K562 (cell line): ENCODE data around the gene SCAMP3. TPM values are rescaled to one million over a fixed set of nuclear protein-coding genes. Genes with fewer than 3 reads are reported as not detected.
A peak's percentile ranks its signal among the peaks of the same experiment; 100 is the strongest.

Source experiments
- CAMTA2 ChIP-seq: fragments of 250-450 bp; sonication (Bioruptor Pico); conservative IDR thresholded peaks from 2 replicates; pipeline ENCODE4 v1.5.1; 2022
- CBX5 ChIP-seq: IDR thresholded peaks from 2 replicates; pipeline ENCODE4 v1.6.1; 2014; ENCODE audit warnings: low read depth, borderline replicate concordance
- CREM ChIP-seq: IDR thresholded peaks from 2 replicates; pipeline ENCODE4 v1.6.1; 2014; ENCODE audit warnings: antibody characterized with exemption, low read depth
- CSDE1 ChIP-seq, 2 experiments: fragments of 450-650 bp; IDR thresholded peaks; 2 replicates each; pipeline ENCODE4 v1.6.1; 2016; ENCODE audit warnings: mild to moderate bottlenecking in 1 of 2
- DACH1 ChIP-seq: fragments of 450-650 bp; IDR thresholded peaks from 2 replicates; pipeline ENCODE4 v1.6.1; 2018; ENCODE audit not compliant: partially characterized antibody
- EGR1 ChIP-seq: fragments of 450-650 bp; conservative IDR thresholded peaks from 2 replicates; pipeline ENCODE4 v1.6.1; 2017; ENCODE audit warnings: mild to moderate bottlenecking
- FOXM1 ChIP-seq, 2 experiments: fragments of 450-650 bp in 1 of 2; sonication (generic) in 1 of 2; formaldehyde crosslinking in 1 of 2; IDR thresholded peaks; 2 replicates each; pipeline versions ENCODE4 v1.6.1 to v1.9.0; 2017 to 2022; ENCODE audit warnings: low read depth in 2 of 2, mild to moderate bottlenecking in 2 of 2, missing genetic modification reagents in 1 of 2, moderate library complexity in 1 of 2
- GATAD2A ChIP-seq: fragments of 450-650 bp; IDR thresholded peaks from 2 replicates; pipeline ENCODE4 v1.6.1; 2017
- GTF2E2 ChIP-seq: fragments of 200-800 bp; sonication (Bioruptor generic); IDR thresholded peaks from 2 replicates; pipeline ENCODE4 v1.6.1; 2016; ENCODE audit warnings: missing genetic modification characterization, missing compliant biosample characterization
- HEY1 ChIP-seq: fragments of 250-450 bp; sonication (Bioruptor Pico); IDR thresholded peaks from 2 replicates; pipeline ENCODE4 v1.5.0; 2020; ENCODE audit warnings: mild to moderate bottlenecking, moderate library complexity, borderline replicate concordance
- HSF4 ChIP-seq: fragments of 250-450 bp; sonication (Bioruptor Pico); IDR thresholded peaks from 2 replicates; pipeline ENCODE4 v2.1.2; 2022; ENCODE audit warnings: mild to moderate bottlenecking, moderate library complexity, borderline replicate concordance
- KAT2B ChIP-seq: IDR thresholded peaks from one replicate; pipeline ENCODE4 v1.6.1; 2012; ENCODE audit warnings: low read depth, mild to moderate bottlenecking, control low read depth, inconsistent platforms, low read length, moderate library complexity
- KDM4B ChIP-seq, 2 experiments: fragments of 450-650 bp in 1 of 2; sonication (generic) in 1 of 2; IDR thresholded peaks; 2 replicates each; pipeline ENCODE4 v1.6.1; 2016 to 2017; ENCODE audit warnings: borderline replicate concordance in 2 of 2, antibody characterized with exemption in 1 of 2, low read depth in 1 of 2, mild to moderate bottlenecking in 1 of 2
- LCOR ChIP-seq: sonication (generic); formaldehyde crosslinking; IDR thresholded peaks from 2 replicates; pipeline ENCODE4 v1.8.0; 2022; ENCODE audit warnings: mild to moderate bottlenecking, missing genetic modification reagents
- MCM3 ChIP-seq: fragments of 450-650 bp; IDR thresholded peaks from 2 replicates; pipeline ENCODE4 v1.6.1; 2016
- MIER1 ChIP-seq: fragments of 450-650 bp; IDR thresholded peaks from 2 replicates; pipeline ENCODE4 v1.6.1; 2016; ENCODE audit warnings: antibody characterized with exemption, mild to moderate bottlenecking, low read depth
- NFIC ChIP-seq: fragments of 450-650 bp; IDR thresholded peaks from 2 replicates; pipeline ENCODE4 v1.6.1; 2017; ENCODE audit warnings: mild to moderate bottlenecking, inconsistent platforms
- PHF21A ChIP-seq: fragments of 450-650 bp; IDR thresholded peaks from 2 replicates; pipeline ENCODE4 v1.6.1; 2017; ENCODE audit warnings: low read depth, borderline replicate concordance
- PKNOX1 ChIP-seq: fragments of 450-650 bp; IDR thresholded peaks from 2 replicates; pipeline ENCODE4 v1.6.1; 2016
- POLR2H ChIP-seq: IDR thresholded peaks from 2 replicates; pipeline ENCODE4 v1.6.1; 2016; ENCODE audit warnings: missing genetic modification characterization, low read depth, mild to moderate bottlenecking, control low read depth, missing compliant biosample characterization, moderate library complexity
- RAD51 ChIP-seq: fragments of 450-650 bp; IDR thresholded peaks from 2 replicates; pipeline ENCODE4 v1.7.1; 2016; ENCODE audit warnings: low read depth, mild to moderate bottlenecking, borderline replicate concordance
- RB1 ChIP-seq: fragments of 450-650 bp; IDR thresholded peaks from 2 replicates; pipeline ENCODE4 v1.6.1; 2017; ENCODE audit warnings: low read depth, mild to moderate bottlenecking
- RBBP5 ChIP-seq: fragments of 200-600 bp; sonication (generic); IDR thresholded peaks from 2 replicates; pipeline ENCODE4 v1.6.1; 2012; ENCODE audit warnings: borderline replicate concordance, mild to moderate bottlenecking, low read length, control low read depth, inconsistent platforms; ENCODE audit not compliant: insufficient read depth, poor library complexity, severe bottlenecking
- RFX5 ChIP-seq: IDR thresholded peaks from 2 replicates; pipeline ENCODE4 v1.6.1; 2011; ENCODE audit warnings: low read depth, mild to moderate bottlenecking, improper control_type of control experiment, low read length
- SETDB1 ChIP-seq: IDR thresholded peaks from one replicate; pipeline ENCODE4 v1.6.1; 2012; ENCODE audit warnings: low read length, control low read depth, inconsistent platforms
- SMAD3 ChIP-seq: fragments of 450-650 bp; formaldehyde crosslinking; conservative IDR thresholded peaks from 2 replicates; pipeline ENCODE4 v1.4.0; 2020; ENCODE audit warnings: mild to moderate bottlenecking
- ZBTB5 ChIP-seq: fragments of 450-650 bp; IDR thresholded peaks from 2 replicates; pipeline ENCODE4 v1.6.1; 2017; ENCODE audit warnings: antibody characterized with exemption
- ZNF146 ChIP-seq: IDR thresholded peaks from one replicate; pipeline ENCODE4 v1.6.1; 2018; ENCODE audit warnings: missing compliant biosample characterization; ENCODE audit not compliant: unreplicated experiment
- ZNF311 ChIP-seq: fragments of 250-450 bp; sonication (Bioruptor Pico); IDR thresholded peaks from 2 replicates; pipeline ENCODE4 v1.4.0; 2020; ENCODE audit warnings: mild to moderate bottlenecking, moderate library complexity
- ZNF324 ChIP-seq: fragments of 250-450 bp; sonication (Bioruptor Pico); IDR thresholded peaks from 2 replicates; pipeline ENCODE4 v1.4.0; 2020; ENCODE audit warnings: mild to moderate bottlenecking
- ZNF436 ChIP-seq: fragments of 250-450, 450-650 bp; sonication (Bioruptor Pico); formaldehyde crosslinking; IDR thresholded peaks from 2 replicates; pipeline ENCODE4 v1.7.0; 2020; ENCODE audit warnings: mild to moderate bottlenecking
- polyA plus RNA-seq, 8 experiments: library from polyadenylated mRNA; depleted of rRNA in 4 of 8; stranded (reverse) in 5 of 8; unstranded in 3 of 8; fragments of >200 nt; fragmentation: Nextera tagmentation in 2 of 8; fragmentation: Illumina TruSeq in 1 of 8; extraction: Ambion mirVana in 2 of 8; extraction: Trizol in 1 of 8; gene quantifications; 2 replicates each; pipeline versions ENCODE4 v1.2.1 to v1.2.3, GENCODE V29; 2011 to 2014; ENCODE audit warnings: inconsistent platforms in 1 of 8, missing spikeins in 1 of 8
- total RNA-seq, 7 experiments: library from RNA; depleted of rRNA in 6 of 7; stranded (reverse); fragments of >200 nt in 6 of 7; fragmentation: Illumina TruSeq in 2 of 7; extraction: Trizol in 2 of 7; gene quantifications; 2 replicates each; pipeline versions ENCODE4 v1.2.1 to v1.2.3, GENCODE V29; 2011 to 2021; ENCODE audit warnings: low replicate concordance in 1 of 7

The SCAMP3 gene
- total and polyA plus RNA-seq, 9 of the 15 experiments (the other 6 are each of a cell fraction or from before 2014, with no cell fraction given) = 14.2 to 131 (median 86.1) TPM

DNA sequence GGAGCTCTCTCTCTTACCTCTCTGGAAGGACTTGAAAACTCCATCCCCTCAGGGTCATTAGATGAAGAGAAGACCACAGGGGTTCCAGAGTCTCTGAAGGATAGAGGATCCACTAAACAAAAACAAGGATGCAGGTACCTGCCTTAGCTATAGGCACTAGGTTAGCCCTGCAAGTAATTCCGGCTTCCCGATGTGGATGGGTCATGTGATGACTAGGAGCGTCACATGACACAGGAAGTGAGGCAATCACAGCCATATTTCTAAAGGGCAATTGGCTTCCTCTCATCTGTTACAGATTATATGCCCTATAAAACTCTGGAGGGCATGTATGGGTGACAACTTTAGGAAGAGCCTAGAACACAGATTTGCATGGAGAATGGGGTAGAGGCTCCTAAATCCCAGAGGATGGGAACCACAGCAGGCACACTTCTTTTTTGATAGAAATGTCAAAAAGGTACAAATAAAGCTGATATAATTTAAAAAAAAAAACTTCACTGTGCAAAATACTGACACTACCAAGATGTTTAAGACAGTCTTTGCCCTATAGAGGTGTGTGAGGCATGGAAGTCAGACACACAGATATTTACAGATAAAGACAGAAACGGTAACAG lies 21.0 kb downstream of the SCAMP3 start (continued):
- TF ChIP-seq PHF21A (no peak; the same call in 1 of the 2 replicates), CSDE1 (IDR thresholded peaks at IDR 0.05) (no peak), CREM (peak; percentile 60), ZNF436 (no peak), ZNF146 (CRISPR knock-in tag) (no peak), HEY1 (CRISPR knock-in tag) (no peak), RBBP5 (no peak), RAD51 (peak; percentile 99), NFIC (no peak), EGR1 (no peak), RFX5 (no peak), KAT2B (no peak), PKNOX1 (no peak), MCM3 (no peak), SETDB1 (no peak), CBX5 (no peak), GATAD2A (no peak), POLR2H (tag) (no peak), MIER1 (no peak), DACH1 (no peak), RB1 (no peak), LCOR (CRISPR knock-in tag) (no peak), CAMTA2 (CRISPR knock-in tag) (no peak), KDM4B (IDR thresholded peaks at IDR 0.05; ENCODE audit: borderline replicate concordance in 2 of 2, low read depth in 1 of 2) (peak in 1 of 2 experiments; percentile 72; a peak in 1 of 4 replicates), ZNF311 (CRISPR knock-in tag) (no peak), ZNF324 (CRISPR knock-in tag) (no peak), SMAD3 (CRISPR knock-in tag) (no peak), HSF4 (no peak), GTF2E2 (tag) (no peak), ZBTB5 (no peak), FOXM1 (IDR thresholded peaks at IDR 0.05; ENCODE audit: low read depth) (no peak), FOXM1 (CRISPR knock-in tag; IDR thresholded peaks at IDR 0.05; ENCODE audit: low read depth) (no peak)
